HG02852 (cell line): ENCODE results near the gene ACTRT2.

Experiments
- ATAC-seq: cut with Tn5 transposase; IDR thresholded peaks from one replicate; pipeline ENCODE4 v1.9.1; 2021; ENCODE audit warnings: mild to moderate bottlenecking, moderate library complexity; ENCODE audit not compliant: unreplicated experiment

ACTRT2 gene

GRCh38 chr1:3016641-3017439 is 4.4 kb upstream of the ACTRT2 start:
- ATAC-seq = no peak

GRCh38 chr1:3017440-3018050 is 3.7 kb upstream of the ACTRT2 start:
- ATAC-seq = no peak

GRCh38 chr1:3018051-3018471 is 3.2 kb upstream of the ACTRT2 start:
- no peak for ATAC-seq

GRCh38 chr1:3018576-3018975 is 2.7 kb upstream of the ACTRT2 start:
- ATAC-seq = no peak

- ATAC-seq = no peak
These were observed 2.2 kb upstream of the ACTRT2 start for GRCh38 chr1:3019007-3019515.

- no peak for ATAC-seq
These were observed 1.7 kb upstream of the ACTRT2 start for GRCh38 chr1:3019516-3020051.

GRCh38 chr1:3020263-3020909 is 881 bp upstream of the ACTRT2 start:
- no peak for ATAC-seq

- no peak for ATAC-seq
These were observed 634 bp downstream of the ACTRT2 start for GRCh38 chr1:3021801-3022401.

- ATAC-seq = no peak
These were observed 1.3 kb downstream of the ACTRT2 start for GRCh38 chr1:3022511-3022973.

GRCh38 chr1:3022976-3023375 is 1.7 kb downstream of the ACTRT2 start:
- ATAC-seq = no peak

- no peak for ATAC-seq
These were observed 2.8 kb downstream of the ACTRT2 start for GRCh38 chr1:3024019-3024418.

GRCh38 chr1:3024588-3024987 is 3.3 kb downstream of the ACTRT2 start:
- ATAC-seq = no peak

GRCh38 chr1:3026124-3026523 is 4.9 kb downstream of the ACTRT2 start:
- ATAC-seq = no peak

- ATAC-seq = no peak
These were observed 5.5 kb downstream of the ACTRT2 start for GRCh38 chr1:3026581-3027391.

- ATAC-seq = no peak
These were observed 6.5 kb downstream of the ACTRT2 start for GRCh38 chr1:3027611-3028371.

GRCh38 chr1:3028531-3029282 is 7.4 kb downstream of the ACTRT2 start:
- ATAC-seq = no peak

- ATAC-seq = no peak
These were observed 8.3 kb downstream of the ACTRT2 start for GRCh38 chr1:3029481-3029961.

- ATAC-seq = no peak
These were observed 8.9 kb downstream of the ACTRT2 start for GRCh38 chr1:3029991-3030662.
